GM12878 (cell line): ENCODE measurements around the gene CR1. TPM values are rescaled to one million over a fixed set of nuclear protein-coding genes. Genes with fewer than 3 reads are reported as not detected.

Experiments used
- ATAC-seq: fragments of 200-7000 bp; cut with Tn5 transposase; 3 replicates; pipeline ENCODE4 v1.9.1; 2020; ENCODE audit warnings: mild to moderate bottlenecking, moderate library complexity
- BruUV-seq: library from RNA; stranded (reverse); fragments of 400-500 nt; replicated peaks from 2 replicates; lab custom pipeline; 2021; lab: Mats Ljungman, UMichigan
- CTCF ChIA-PET: fragments of 300-600 bp; sonication (Branson Sonifier 250); formaldehyde crosslinking; extraction: SDS; loops from one replicate; lab custom pipeline; 2021; ENCODE audit warnings: inconsistent platforms; lab: Yijun Ruan, JAX
- POLR2A ChIA-PET: fragments of 350-600 bp; formaldehyde crosslinking; extraction: SDS; loops from one replicate; lab custom pipeline; 2021; ENCODE audit warnings: inconsistent platforms; lab: Charles Lee
- RAD21 ChIA-PET: fragments of 300-600 bp; sonication (Branson Sonifier 250); formaldehyde crosslinking; loops from one replicate; lab custom pipeline; 2023; ENCODE audit warnings: antibody characterized with exemption; ENCODE audit not compliant: unreplicated experiment; lab: Charles Lee
- SMC1A ChIA-PET: fragments of 300-600 bp; sonication (Branson Sonifier 250); formaldehyde crosslinking; loops from one replicate; lab custom pipeline; 2023; ENCODE audit not compliant: unreplicated experiment, uncharacterized antibody; lab: Charles Lee
- DNase-seq: peaks from one replicate; pipeline ENCODE4 v3.0.0-alpha.2; 2011; ENCODE audit warnings: low read depth, low spot score
- FAIRE-seq: peaks from 3 replicates; lab custom pipeline; 2011; peaks lifted over from hg19 to GRCh38; lab: Jason Lieb, UNC
- H2AFZ ChIP-seq: 2 replicates; pipeline ENCODE4 v1.6.0; 2011; ENCODE audit warnings: low read depth, low read length, control low read depth; ENCODE audit not compliant: control insufficient read depth
- H3K27ac ChIP-seq: 2 replicates; pipeline ENCODE4 v1.5.1; 2011; ENCODE audit warnings: control low read depth; ENCODE audit not compliant: control insufficient read depth, insufficient read depth
- H3K27me3 ChIP-seq, 2 experiments: replicated peaks in 1 of 2; 2 replicates each; pipeline versions ENCODE4 v1.6.0 to v1.6.1; 2011; ENCODE audit warnings: low read length in 1 of 2; ENCODE audit not compliant: control insufficient read depth in 2 of 2, insufficient read depth in 2 of 2
- H3K36me3 ChIP-seq, 2 experiments: 2 replicates each; pipeline ENCODE4 v1.5.1; 2011; ENCODE audit warnings: low read length in 1 of 2; ENCODE audit not compliant: control insufficient read depth in 2 of 2, insufficient read depth in 2 of 2
- H3K4me1 ChIP-seq: 2 replicates; pipeline ENCODE4 v1.6.1; 2011; ENCODE audit warnings: mild to moderate bottlenecking, low read length, moderate library complexity, mixed read lengths; ENCODE audit not compliant: control insufficient read depth, insufficient read depth
- H3K4me2 ChIP-seq: 2 replicates; pipeline ENCODE4 v1.6.0; 2011; ENCODE audit warnings: control low read depth; ENCODE audit not compliant: control insufficient read depth, insufficient read depth
- H3K4me3 ChIP-seq: fragments of 200-600 bp; sonication (generic); 2 replicates; pipeline ENCODE4 v1.5.1; 2016
- H3K79me2 ChIP-seq: 2 replicates; pipeline ENCODE4 v1.6.0; 2011; ENCODE audit warnings: low read length; ENCODE audit not compliant: control insufficient read depth, insufficient read depth
- H3K9ac ChIP-seq: 2 replicates; pipeline ENCODE4 v1.8.0; 2011; ENCODE audit warnings: low read length, control low read depth, mixed read lengths; ENCODE audit not compliant: control insufficient read depth, insufficient read depth
- H3K9me3 ChIP-seq: replicated peaks from 3 replicates; pipeline ENCODE4 v1.5.1; 2011; ENCODE audit warnings: mild to moderate bottlenecking, low read length; ENCODE audit not compliant: control insufficient read depth, insufficient read depth
- H4K20me1 ChIP-seq: 2 replicates; pipeline ENCODE4 v1.6.0; 2011; ENCODE audit not compliant: control insufficient read depth, insufficient read depth
- ATF3 ChIP-seq: IDR thresholded peaks from 2 replicates; pipeline ENCODE4 v1.6.1; 2011; ENCODE audit warnings: low read depth, mild to moderate bottlenecking, low read length, moderate library complexity, borderline replicate concordance; ENCODE audit errors: extremely low read depth
- BHLHE40 ChIP-seq, 2 experiments: fragments of 450-650 bp in 1 of 2; IDR thresholded peaks; 2 replicates each; pipeline ENCODE4 v1.6.1; 2011 to 2017; ENCODE audit warnings: low read depth in 2 of 2, borderline replicate concordance in 1 of 2, improper control_type of control experiment in 1 of 2, low read length in 1 of 2, mild to moderate bottlenecking in 1 of 2
- HCFC1 ChIP-seq: fragments of 150-350 bp; IDR thresholded peaks from 2 replicates; pipeline ENCODE4 v1.6.1; 2014; ENCODE audit warnings: low read length
- MEF2A ChIP-seq: IDR thresholded peaks from 2 replicates; pipeline ENCODE4 v1.6.1; 2011; ENCODE audit warnings: low read depth, mild to moderate bottlenecking, low read length, moderate library complexity; ENCODE audit not compliant: insufficient read depth
- SIX5 ChIP-seq: IDR thresholded peaks from 2 replicates; pipeline ENCODE4 v1.6.1; 2011; ENCODE audit warnings: mild to moderate bottlenecking, low read depth, low read length, moderate library complexity; ENCODE audit not compliant: severe bottlenecking
- STAT1 ChIP-seq: fragments of 450-650 bp; conservative IDR thresholded peaks from 2 replicates; pipeline ENCODE4 v1.6.1; 2014; ENCODE audit warnings: antibody characterized with exemption, mild to moderate bottlenecking
- TARDBP ChIP-seq: IDR thresholded peaks from 2 replicates; pipeline ENCODE4 v1.6.1; 2016; ENCODE audit warnings: borderline replicate concordance
- WGBS: methylation state at CpG from one replicate; pipeline ENCODE4 v1.1.6; 2016; ENCODE audit warnings: low lambda C conversion rate; ENCODE audit not compliant: insufficient replicate concordance, insufficient coverage; ENCODE audit errors: missing lambda C conversion rate; 5-methylcytosine and 5-hydroxymethylcytosine counted together
- in situ Hi-C: fragments of 300-500 bp; cut with MboI; formaldehyde crosslinking; loops from 9 replicates; pipeline ENCODE4 v1.14.3; 2018; ENCODE audit warnings: mixed read lengths
- intact Hi-C: fragments of 100-400 bp; cut with micrococcal nuclease; formaldehyde crosslinking; loops from one replicate; pipeline ENCODE4 v1.14.2; 2022; ENCODE audit not compliant: unreplicated experiment
- polyA plus RNA-seq, 11 experiments: library from polyadenylated mRNA; depleted of rRNA in 4 of 11; unstranded in 6 of 11; stranded (reverse) in 5 of 11; fragments of >200 nt; fragmentation: Nextera tagmentation in 4 of 11; fragmentation: Illumina TruSeq in 1 of 11; extraction: Ambion mirVana in 4 of 11; extraction: Trizol in 1 of 11; gene quantifications; 1 replicate in 1 of 11; 2 replicates in 10 of 11; pipeline versions ENCODE4 v1.2.1 to v1.2.3, GENCODE V29; 2011 to 2016; ENCODE audit warnings: inconsistent platforms in 2 of 11, missing spikeins in 2 of 11, low read depth in 1 of 11
- total RNA-seq, 4 experiments: library from RNA; depleted of rRNA in 3 of 4; stranded (reverse); fragments of >200 nt in 3 of 4; fragmentation: Illumina TruSeq in 1 of 4; extraction: Trizol in 1 of 4; gene quantifications; 2 replicates each; pipeline versions ENCODE4 v1.2.1 to v1.2.3, GENCODE V29; 2013 to 2021
- TF ChIP-seq, protein P1 (sequence below): fragments of 450-650 bp; IDR thresholded peaks from 2 replicates; pipeline ENCODE4 v1.6.1; 2016; ENCODE audit warnings: mild to moderate bottlenecking, moderate library complexity, borderline replicate concordance

CR1 gene
- total and polyA plus RNA-seq, 10 of the 15 experiments (the other 5 are each of a cell fraction or from before 2014, with no cell fraction given), result 0.30 to 8.0 (median 4.3) TPM

DNA sequence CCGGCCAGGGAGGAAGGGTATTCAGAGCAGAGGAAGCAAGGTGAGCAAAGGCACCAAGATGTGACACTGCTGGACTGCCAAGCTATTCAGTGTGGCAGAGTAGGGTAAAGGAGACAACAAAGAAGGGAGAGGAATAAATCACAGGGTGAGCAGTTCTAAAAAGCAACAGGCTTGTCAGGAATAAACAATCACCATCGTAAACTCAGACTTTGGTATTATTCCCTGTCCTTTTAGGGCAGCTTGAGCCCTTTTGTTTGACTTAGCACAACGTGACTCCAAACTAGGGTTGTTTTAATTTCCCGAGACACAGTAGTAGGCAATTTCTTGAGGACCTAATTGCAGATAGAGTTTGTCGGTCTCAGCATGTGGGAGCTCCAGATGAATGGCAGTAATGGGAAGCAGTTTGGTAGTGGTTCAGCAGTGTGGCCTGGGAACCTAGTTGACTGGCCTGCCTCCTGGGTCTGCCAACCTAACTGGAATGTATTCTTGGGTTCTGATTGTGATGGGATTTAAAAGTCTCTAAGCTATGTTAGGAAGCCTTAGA, 153.3 kb downstream of the CR1 start:
- ChIA-PET POLR2A (no interaction called here), SMC1A (interaction anchor here (0.5 to 1.1 kb wide), 2 partner anchors 9 to 452 kb away, joined by 3 read pairs; no protein-coding TSS in a partner anchor), CTCF (interaction anchor here (0.8 to 1.1 kb wide), 3 partner anchors 8 to 149 kb away, joined by 3 read pairs; no protein-coding TSS in a partner anchor), RAD21 (interaction anchor here (1.0 kb wide), 1 partner anchor 148 kb away, joined by 3 read pairs; no protein-coding TSS in a partner anchor)
- no peak for FAIRE-seq
- H3K79me2 ChIP-seq, result no peaks in the 10 kb centered on the region
- no peaks in the 10 kb centered on the region for H3K27me3 ChIP-seq
- H4K20me1 ChIP-seq, result no peaks in the 10 kb centered on the region
- no peak overlapping the region for H2AFZ ChIP-seq
- WGBS, result 85% methylated on average over 5 of the region's 5 CpGs
- H3K9ac ChIP-seq, result no peak overlapping the region
- in situ Hi-C loops, result no loop called here
- no peak for ATAC-seq
- no peak overlapping the region for H3K4me2 ChIP-seq
- no peak overlapping the region for H3K27ac ChIP-seq
- no peaks in the 10 kb centered on the region for H3K36me3 ChIP-seq
- H3K4me3 ChIP-seq, result no peak overlapping the region
- intact Hi-C loops, result no loop called here
- H3K4me1 ChIP-seq, result peaks cover 2% of the 10 kb centered on the region; the same call in 1 of the 2 replicates
- H3K9me3 ChIP-seq, result no peaks in the 10 kb centered on the region; the same call in 2 of the 3 replicates
- no TSS peak for BruUV-seq
- DNase-seq, result no peak
- no peak for TF ChIP-seq TARDBP
- TF ChIP-seq, all 136 proteins: peak for 0

GRCh38 chr1:207649865-207650580, 154.1 kb downstream of the CR1 start:
- RAD21 ChIA-PET, result no interaction called here

More at GRCh38 chr1:207649865-207650580, 154.1 kb downstream of the CR1 start:
- TF ChIP-seq HCFC1 (no peak), MEF2A (no peak), ATF3 (no peak), SIX5 (no peak), BHLHE40 (IDR thresholded peaks at IDR 0.05; ENCODE audit: borderline replicate concordance in 1 of 2, low read depth in 2 of 2, low read length in 1 of 2) (no peak), STAT1 (no peak)
- TF ChIP-seq, protein P1, sequence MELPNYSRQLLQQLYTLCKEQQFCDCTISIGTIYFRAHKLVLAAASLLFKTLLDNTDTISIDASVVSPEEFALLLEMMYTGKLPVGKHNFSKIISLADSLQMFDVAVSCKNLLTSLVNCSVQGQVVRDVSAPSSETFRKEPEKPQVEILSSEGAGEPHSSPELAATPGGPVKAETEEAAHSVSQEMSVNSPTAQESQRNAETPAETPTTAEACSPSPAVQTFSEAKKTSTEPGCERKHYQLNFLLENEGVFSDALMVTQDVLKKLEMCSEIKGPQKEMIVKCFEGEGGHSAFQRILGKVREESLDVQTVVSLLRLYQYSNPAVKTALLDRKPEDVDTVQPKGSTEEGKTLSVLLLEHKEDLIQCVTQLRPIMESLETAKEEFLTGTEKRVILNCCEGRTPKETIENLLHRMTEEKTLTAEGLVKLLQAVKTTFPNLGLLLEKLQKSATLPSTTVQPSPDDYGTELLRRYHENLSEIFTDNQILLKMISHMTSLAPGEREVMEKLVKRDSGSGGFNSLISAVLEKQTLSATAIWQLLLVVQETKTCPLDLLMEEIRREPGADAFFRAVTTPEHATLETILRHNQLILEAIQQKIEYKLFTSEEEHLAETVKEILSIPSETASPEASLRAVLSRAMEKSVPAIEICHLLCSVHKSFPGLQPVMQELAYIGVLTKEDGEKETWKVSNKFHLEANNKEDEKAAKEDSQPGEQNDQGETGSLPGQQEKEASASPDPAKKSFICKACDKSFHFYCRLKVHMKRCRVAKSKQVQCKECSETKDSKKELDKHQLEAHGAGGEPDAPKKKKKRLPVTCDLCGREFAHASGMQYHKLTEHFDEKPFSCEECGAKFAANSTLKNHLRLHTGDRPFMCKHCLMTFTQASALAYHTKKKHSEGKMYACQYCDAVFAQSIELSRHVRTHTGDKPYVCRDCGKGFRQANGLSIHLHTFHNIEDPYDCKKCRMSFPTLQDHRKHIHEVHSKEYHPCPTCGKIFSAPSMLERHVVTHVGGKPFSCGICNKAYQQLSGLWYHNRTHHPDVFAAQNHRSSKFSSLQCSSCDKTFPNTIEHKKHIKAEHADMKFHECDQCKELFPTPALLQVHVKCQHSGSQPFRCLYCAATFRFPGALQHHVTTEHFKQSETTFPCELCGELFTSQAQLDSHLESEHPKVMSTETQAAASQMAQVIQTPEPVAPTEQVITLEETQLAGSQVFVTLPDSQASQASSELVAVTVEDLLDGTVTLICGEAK, result no peak
- no peak overlapping the region for H3K9ac ChIP-seq
- H3K36me3 ChIP-seq, result no peaks in the 10 kb centered on the region
- no peaks in the 10 kb centered on the region for H4K20me1 ChIP-seq
- H3K4me1 ChIP-seq, result no peaks in the 10 kb centered on the region
- SMC1A ChIA-PET, result interaction anchor here (0.5 to 1.3 kb wide), 3 partner anchors 10 to 453 kb away, joined by 3 to 4 read pairs (median 3); no protein-coding TSS in a partner anchor
- no peak overlapping the region for H3K4me2 ChIP-seq
- in situ Hi-C loops, result no loop called here
- POLR2A ChIA-PET, result no interaction called here
- H3K27ac ChIP-seq, result no peak overlapping the region
- DNase-seq (no peak), ATAC-seq (no peak), FAIRE-seq (no peak)
- H3K9me3 ChIP-seq, result no peaks in the 10 kb centered on the region; the same call in 2 of the 3 replicates
- 38% methylated on average over 4 of the region's 4 CpGs for WGBS
- H3K4me3 ChIP-seq, result no peak overlapping the region
- H3K27me3 ChIP-seq, result no peaks in the 10 kb centered on the region
- BruUV-seq, result no TSS peak
- no peak overlapping the region; the same call in 1 of the 2 replicates for H2AFZ ChIP-seq
- no peaks in the 10 kb centered on the region for H3K79me2 ChIP-seq
- intact Hi-C loops, result no loop called here
- CTCF ChIA-PET, result interaction anchor here (0.6 to 1.1 kb wide), 3 partner anchors 9 to 1207 kb away, joined by 3 to 6 read pairs (median 3); no protein-coding TSS in a partner anchor
